DOHH2 (cell line): ENCODE measurements around the gene TNK1.
A peak's percentile ranks its signal among the peaks of the same experiment; 100 is the strongest.

Experiments
- H3F3A ChIP-seq: fragments of 200-600 bp; sonication (generic), shearing (Covaris generic); 2 replicates; pipeline ENCODE4 v1.6.0; 2016; ENCODE audit warnings: antibody characterized with exemption, mild to moderate bottlenecking; ENCODE audit not compliant: control insufficient read depth, insufficient read depth
- H3K27ac ChIP-seq: fragments of 200-600 bp; sonication (generic); 2 replicates; pipeline ENCODE4 v1.5.1; 2014; ENCODE audit warnings: low read depth, mild to moderate bottlenecking, low read length, moderate library complexity
- H3K27me3 ChIP-seq: fragments of 200-600 bp; sonication (generic); 2 replicates; pipeline ENCODE4 v1.6.1; 2014; ENCODE audit warnings: mild to moderate bottlenecking, low read length, mixed read lengths; ENCODE audit not compliant: control insufficient read depth
- H3K36me3 ChIP-seq: fragments of 200-600 bp; sonication (generic); 2 replicates; pipeline ENCODE4 v1.6.1; 2014; ENCODE audit warnings: mild to moderate bottlenecking, low read length, moderate library complexity, mixed read lengths; ENCODE audit not compliant: control insufficient read depth
- H3K4me1 ChIP-seq: fragments of 200-600 bp; sonication (generic); 2 replicates; pipeline ENCODE4 v1.6.1; 2014; ENCODE audit warnings: mild to moderate bottlenecking, low read length, mixed read lengths; ENCODE audit not compliant: control insufficient read depth
- H3K4me2 ChIP-seq: fragments of 200-600 bp; sonication (generic); 2 replicates; pipeline ENCODE4 v1.6.0; 2014; ENCODE audit warnings: mild to moderate bottlenecking, low read length, moderate library complexity
- H3K4me3 ChIP-seq: fragments of 200-600 bp; sonication (generic); 2 replicates; pipeline ENCODE4 v1.5.1; 2014; ENCODE audit warnings: mild to moderate bottlenecking, low read length, mixed read lengths
- H3K79me2 ChIP-seq: fragments of 200-600 bp; sonication (generic); 2 replicates; pipeline ENCODE4 v1.6.1; 2014; ENCODE audit warnings: mild to moderate bottlenecking, low read length, mixed read lengths; ENCODE audit not compliant: control insufficient read depth
- H3K9me2 ChIP-seq: fragments of 200-600 bp; sonication (generic); replicated peaks from 2 replicates; pipeline ENCODE4 v1.6.1; 2014; ENCODE audit warnings: mild to moderate bottlenecking, low read length, mixed read lengths; ENCODE audit not compliant: control insufficient read depth
- H3K9me3 ChIP-seq: fragments of 200-600 bp; sonication (generic); 2 replicates; pipeline ENCODE4 v1.6.1; 2014; ENCODE audit warnings: antibody characterized with exemption, low read length, mixed read lengths; ENCODE audit not compliant: control insufficient read depth, insufficient read depth
- H4K20me1 ChIP-seq: fragments of 200-600 bp; sonication (generic); 2 replicates; pipeline ENCODE4 v1.6.0; 2014; ENCODE audit warnings: low read depth, mild to moderate bottlenecking, antibody characterized with exemption, low read length, moderate library complexity; ENCODE audit not compliant: control insufficient read depth, insufficient read depth
- CTCF ChIP-seq: fragments of 200-600 bp; sonication (generic); IDR thresholded peaks from one replicate; pipeline ENCODE4 v1.5.1; 2014; ENCODE audit warnings: antibody characterized with exemption, mild to moderate bottlenecking, low read depth, low read length; ENCODE audit not compliant: poor library complexity, severe bottlenecking
- EZH2phosphoT487 ChIP-seq: fragments of 200-600 bp; sonication (generic); IDR thresholded peaks from 2 replicates; pipeline ENCODE4 v1.6.1; 2017; ENCODE audit warnings: borderline replicate concordance, mild to moderate bottlenecking, antibody characterized with exemption, low read length, moderate library complexity, mixed read lengths

The TNK1 gene

GRCh38 chr17:7348478-7349242, 32.2 kb upstream of the TNK1 start:
- H3K9me3 ChIP-seq: no peaks in the 10 kb centered on the region
- H3K9me2 ChIP-seq: no peaks in the 10 kb centered on the region
- H3K27me3 ChIP-seq: no peaks in the 10 kb centered on the region
- peaks cover 17% of the 10 kb centered on the region for H3K4me1 ChIP-seq
- no peaks in the 10 kb centered on the region; the same call in 1 of the 2 replicates for H4K20me1 ChIP-seq
- H3K79me2 ChIP-seq: no peaks in the 10 kb centered on the region
- H3K27ac ChIP-seq: no peak overlapping the region
- no peak overlapping the region for H3K4me3 ChIP-seq
- no peak overlapping the region for H3K4me2 ChIP-seq
- TF ChIP-seq EZH2phosphoT487: no peak
- TF ChIP-seq CTCF: no peak
- peaks cover 4% of the 10 kb centered on the region; the same call in 1 of the 2 replicates for H3F3A ChIP-seq
- peaks cover 40% of the 10 kb centered on the region for H3K36me3 ChIP-seq

GRCh38 chr17:7351665-7352502, 29.0 kb upstream of the TNK1 start, which contains the start of gene KCTD11:
TSS of gene KCTD11 (plus strand) at chr17:7352162.
- H3K27me3 ChIP-seq: no peaks in the 10 kb centered on the region
- TF ChIP-seq CTCF (no peak), EZH2phosphoT487 (no peak)
- no peaks in the 10 kb centered on the region for H3K9me3 ChIP-seq
- no peaks in the 10 kb centered on the region for H3K9me2 ChIP-seq
- H4K20me1 ChIP-seq: no peaks in the 10 kb centered on the region
- H3K4me2 ChIP-seq: peak within 1 kb of the TSS; percentile 80
- H3K4me3 ChIP-seq: peak within 1 kb of the TSS; percentile 76
- H3K36me3 ChIP-seq: peaks cover 25% of the 10 kb centered on the region
- peaks cover 3% of the 10 kb centered on the region; the same call in 1 of the 2 replicates for H3F3A ChIP-seq
- peaks cover 23% of the 10 kb centered on the region for H3K4me1 ChIP-seq
- peak within 1 kb of the TSS; percentile 6 for H3K27ac ChIP-seq
- H3K79me2 ChIP-seq: no peaks in the 10 kb centered on the region

- peaks cover 19% of the 10 kb centered on the region for H3K36me3 ChIP-seq
- peak overlapping the region; percentile 76 for H3K4me3 ChIP-seq
Measured at GRCh38 chr17:7352503-7352889, 28.4 kb upstream of the TNK1 start.

More at GRCh38 chr17:7352503-7352889, 28.4 kb upstream of the TNK1 start:
- peaks cover 23% of the 10 kb centered on the region for H3K4me1 ChIP-seq
- no peaks in the 10 kb centered on the region for H4K20me1 ChIP-seq
- peak overlapping the region; percentile 80 for H3K4me2 ChIP-seq
- H3K27me3 ChIP-seq: no peaks in the 10 kb centered on the region
- H3K9me3 ChIP-seq: no peaks in the 10 kb centered on the region
- peak; percentile 51 for TF ChIP-seq CTCF
- TF ChIP-seq EZH2phosphoT487: no peak
- peaks cover 3% of the 10 kb centered on the region; the same call in 1 of the 2 replicates for H3F3A ChIP-seq
- H3K79me2 ChIP-seq: no peaks in the 10 kb centered on the region
- H3K9me2 ChIP-seq: no peaks in the 10 kb centered on the region
- H3K27ac ChIP-seq: no peak overlapping the region
